PFSK-1 (cell line): ENCODE results near the gene STK10.

Experiments used
- FOXP2 ChIP-seq: optimal IDR thresholded peaks from 2 replicates; pipeline ENCODE3; 2011; ENCODE audit warnings: borderline replicate concordance, control low read depth, inconsistent platforms; ENCODE audit not compliant: insufficient read depth; ENCODE audit errors: extremely low read length, extremely low read depth
- POLR2AphosphoS5 ChIP-seq: IDR thresholded peaks from 2 replicates; pipeline ENCODE4 v1.6.1; 2012; ENCODE audit warnings: low read depth, mild to moderate bottlenecking, control low read depth, low read length, moderate library complexity
- SIN3A ChIP-seq: IDR thresholded peaks from 2 replicates; pipeline ENCODE4 v1.6.1; 2012; ENCODE audit warnings: mild to moderate bottlenecking, low read length, moderate library complexity, borderline replicate concordance; ENCODE audit not compliant: insufficient read depth
- TAF1 ChIP-seq: IDR thresholded peaks from 2 replicates; pipeline ENCODE4 v1.6.1; 2012; ENCODE audit warnings: low read length, control low read depth, borderline replicate concordance; ENCODE audit not compliant: insufficient read depth
- TF ChIP-seq, protein P1 (sequence below), 2 experiments: IDR thresholded peaks; 2 replicates each; pipeline versions ENCODE4 v1.6.1 to v1.8.0; 2011 to 2012; ENCODE audit warnings: low read depth in 2 of 2, low read length in 2 of 2, control low read depth in 1 of 2, inconsistent platforms in 1 of 2, mild to moderate bottlenecking in 1 of 2, moderate library complexity in 1 of 2; ENCODE audit not compliant: insufficient read depth in 1 of 2

Gene STK10

DNA sequence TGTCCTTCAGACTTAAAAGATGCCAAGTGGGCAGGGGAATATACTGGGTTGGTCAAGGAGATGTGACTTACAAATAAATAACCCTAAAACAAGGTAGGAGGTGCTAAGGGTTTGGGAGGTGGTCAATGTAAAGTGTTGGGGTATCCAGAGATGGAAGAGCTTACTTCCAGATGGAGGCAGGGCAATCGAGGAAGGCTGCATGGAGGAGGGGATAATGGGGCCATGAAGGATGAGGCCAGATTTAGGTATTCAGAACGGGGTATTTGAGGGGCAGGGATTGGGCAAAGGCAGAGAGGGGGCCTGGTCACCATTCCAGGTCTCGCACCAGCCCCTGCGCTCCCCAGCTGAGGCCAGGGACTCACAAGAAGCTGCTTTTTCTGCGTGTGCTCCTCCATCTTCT is 123.7 kb downstream of the STK10 start:
- TF ChIP-seq FOXP2: no peak
- no peak for TF ChIP-seq SIN3A
- no peak for TF ChIP-seq POLR2AphosphoS5
- TF ChIP-seq, protein P1, sequence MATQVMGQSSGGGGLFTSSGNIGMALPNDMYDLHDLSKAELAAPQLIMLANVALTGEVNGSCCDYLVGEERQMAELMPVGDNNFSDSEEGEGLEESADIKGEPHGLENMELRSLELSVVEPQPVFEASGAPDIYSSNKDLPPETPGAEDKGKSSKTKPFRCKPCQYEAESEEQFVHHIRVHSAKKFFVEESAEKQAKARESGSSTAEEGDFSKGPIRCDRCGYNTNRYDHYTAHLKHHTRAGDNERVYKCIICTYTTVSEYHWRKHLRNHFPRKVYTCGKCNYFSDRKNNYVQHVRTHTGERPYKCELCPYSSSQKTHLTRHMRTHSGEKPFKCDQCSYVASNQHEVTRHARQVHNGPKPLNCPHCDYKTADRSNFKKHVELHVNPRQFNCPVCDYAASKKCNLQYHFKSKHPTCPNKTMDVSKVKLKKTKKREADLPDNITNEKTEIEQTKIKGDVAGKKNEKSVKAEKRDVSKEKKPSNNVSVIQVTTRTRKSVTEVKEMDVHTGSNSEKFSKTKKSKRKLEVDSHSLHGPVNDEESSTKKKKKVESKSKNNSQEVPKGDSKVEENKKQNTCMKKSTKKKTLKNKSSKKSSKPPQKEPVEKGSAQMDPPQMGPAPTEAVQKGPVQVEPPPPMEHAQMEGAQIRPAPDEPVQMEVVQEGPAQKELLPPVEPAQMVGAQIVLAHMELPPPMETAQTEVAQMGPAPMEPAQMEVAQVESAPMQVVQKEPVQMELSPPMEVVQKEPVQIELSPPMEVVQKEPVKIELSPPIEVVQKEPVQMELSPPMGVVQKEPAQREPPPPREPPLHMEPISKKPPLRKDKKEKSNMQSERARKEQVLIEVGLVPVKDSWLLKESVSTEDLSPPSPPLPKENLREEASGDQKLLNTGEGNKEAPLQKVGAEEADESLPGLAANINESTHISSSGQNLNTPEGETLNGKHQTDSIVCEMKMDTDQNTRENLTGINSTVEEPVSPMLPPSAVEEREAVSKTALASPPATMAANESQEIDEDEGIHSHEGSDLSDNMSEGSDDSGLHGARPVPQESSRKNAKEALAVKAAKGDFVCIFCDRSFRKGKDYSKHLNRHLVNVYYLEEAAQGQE (IDR thresholded peaks at IDR 0.05; ENCODE audit: insufficient read depth in 1 of 2, low read depth in 2 of 2, low read length in 2 of 2): no peak
- TF ChIP-seq TAF1: no peak

DNA sequence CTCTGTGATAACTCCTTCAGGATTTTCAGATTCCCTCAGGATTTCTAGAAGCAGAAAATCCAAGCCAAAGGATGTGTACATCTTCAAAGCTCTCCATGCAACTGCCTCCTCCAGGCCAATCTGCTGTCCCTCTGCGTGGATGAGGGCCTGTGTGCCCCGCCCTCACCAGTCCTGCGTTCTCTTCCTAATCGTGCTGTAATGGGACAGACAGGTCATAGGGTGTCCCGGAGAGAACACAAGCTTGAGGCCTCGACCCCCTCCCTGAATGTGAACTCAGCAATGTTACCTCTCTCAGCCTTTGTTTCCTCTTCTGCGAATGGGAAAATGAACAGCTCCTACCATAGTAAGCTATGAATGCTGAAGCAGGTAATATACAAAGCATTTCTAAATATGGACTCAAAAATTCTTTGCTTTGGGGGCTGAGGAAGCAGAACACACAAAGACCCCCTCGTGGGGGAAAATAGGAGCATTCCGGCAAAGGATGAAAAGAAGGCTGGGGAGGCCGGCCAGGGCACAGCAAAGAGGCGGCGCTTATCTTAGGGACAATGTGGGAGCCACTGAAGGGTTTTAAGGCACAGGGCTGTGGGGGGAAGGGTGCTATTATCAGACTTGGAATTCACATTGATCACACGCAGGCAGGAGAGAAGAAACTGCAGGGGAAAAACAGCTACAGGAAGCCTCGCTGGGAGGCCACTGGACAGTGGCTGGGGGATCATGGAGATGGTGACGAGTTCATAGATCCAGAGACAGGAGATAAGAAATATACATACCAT is 124.4 kb downstream of the STK10 start:
- TF ChIP-seq FOXP2 (no peak), TAF1 (no peak), SIN3A (no peak), POLR2AphosphoS5 (no peak)
- TF ChIP-seq, protein P1 (IDR thresholded peaks at IDR 0.05; ENCODE audit: insufficient read depth in 1 of 2, low read depth in 2 of 2, low read length in 2 of 2): no peak

DNA sequence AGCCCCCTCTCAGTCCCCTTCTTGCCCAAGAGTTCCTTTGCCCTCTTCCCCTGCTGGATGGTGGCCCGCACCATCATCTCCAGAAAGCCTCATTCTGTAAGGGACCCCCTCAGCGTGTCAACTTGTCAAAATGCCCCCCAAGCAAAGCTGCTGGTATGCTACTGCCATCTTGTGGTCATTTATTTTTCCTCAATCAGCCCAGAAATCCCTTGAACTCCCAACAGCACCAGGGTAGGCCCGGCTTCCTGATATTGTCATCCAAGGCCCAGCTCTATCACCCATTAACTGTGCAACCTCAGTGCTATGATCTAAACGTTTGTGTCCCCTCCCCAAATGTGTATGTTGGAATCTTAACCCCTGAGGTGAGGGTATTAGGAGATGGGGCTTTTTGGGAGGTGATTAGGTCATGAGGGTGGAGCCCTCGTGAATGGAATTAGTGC is 128.3 kb downstream of the STK10 start:
- TF ChIP-seq SIN3A (no peak), FOXP2 (no peak), TAF1 (no peak), POLR2AphosphoS5 (no peak)
- TF ChIP-seq, protein P1 (IDR thresholded peaks at IDR 0.05; ENCODE audit: insufficient read depth in 1 of 2, low read depth in 2 of 2, low read length in 2 of 2): no peak

DNA sequence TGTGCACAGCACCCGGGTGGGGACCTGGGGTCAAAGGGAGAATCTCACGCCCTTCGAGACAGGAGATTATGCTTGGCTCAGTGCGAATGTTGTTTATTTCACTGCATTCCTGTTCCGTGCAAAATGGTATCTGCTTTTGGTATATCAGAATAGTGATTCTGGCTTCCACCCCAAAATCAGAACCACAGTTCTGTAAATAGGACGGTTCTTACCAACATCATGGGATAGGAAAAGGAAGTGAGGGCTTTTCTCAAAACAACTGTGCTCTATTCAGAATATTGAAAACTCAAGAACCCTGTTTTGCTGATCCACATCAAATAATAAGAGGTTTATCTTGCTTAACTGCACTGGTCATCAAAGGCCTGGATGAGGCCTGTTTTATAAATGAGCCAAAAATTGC is 129.9 kb downstream of the STK10 start:
- TF ChIP-seq, protein P1 (IDR thresholded peaks at IDR 0.05; ENCODE audit: insufficient read depth in 1 of 2, low read depth in 2 of 2, low read length in 2 of 2): no peak
- TF ChIP-seq FOXP2: no peak
- TF ChIP-seq SIN3A: no peak
- TF ChIP-seq POLR2AphosphoS5: no peak
- no peak for TF ChIP-seq TAF1

DNA sequence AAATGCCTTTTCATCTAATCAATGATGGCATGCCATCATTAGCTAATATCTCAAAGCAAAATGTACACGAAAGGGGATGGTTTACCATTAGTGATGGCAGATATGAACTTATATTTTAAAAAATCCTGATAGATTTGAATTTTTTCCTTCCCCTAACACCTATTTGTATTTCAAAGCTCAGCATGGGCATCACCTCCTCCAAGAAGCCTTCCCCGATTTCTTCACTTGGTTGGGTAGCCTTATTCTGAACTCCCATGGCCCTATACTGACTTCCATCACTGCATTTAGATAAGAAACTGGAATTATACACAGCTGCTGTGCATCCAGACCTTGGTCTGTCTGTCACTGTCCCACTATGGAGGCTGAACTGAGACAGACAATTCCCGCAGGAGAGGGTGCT is 132.0 kb downstream of the STK10 start:
- TF ChIP-seq, protein P1 (IDR thresholded peaks at IDR 0.05; ENCODE audit: insufficient read depth in 1 of 2, low read depth in 2 of 2, low read length in 2 of 2): no peak
- no peak for TF ChIP-seq FOXP2
- TF ChIP-seq TAF1: no peak
- TF ChIP-seq SIN3A: no peak
- no peak for TF ChIP-seq POLR2AphosphoS5
